Measurements from ENCODE around the gene NHLH2.
A peak's percentile ranks its signal among the peaks of the same experiment; 100 is the strongest.

Gene NHLH2

GRCh38 chr1:115842948-115843347 is 2.0 kb upstream of the NHLH2 start:
- POLR2A ChIA-PET: no interaction called here
- CTCF ChIA-PET: interaction anchor here (0.9 kb wide), 1 partner anchor 656 kb away, joined by 3 read pairs; no protein-coding TSS in a partner anchor
- no peak overlapping the region for H3K27ac ChIP-seq (ENCODE audit: extremely low read depth, low read depth, low read length)
- H3K36me3 ChIP-seq (ENCODE audit: control insufficient read depth in 2 of 2, insufficient read depth in 1 of 2, low read length in 2 of 2): no peaks in the 10 kb centered on the region
- no peak overlapping the region for H3K4me3 ChIP-seq (ENCODE audit: low read depth, low read length)
- 0 out of 2 replicates have a peak, but pooled peaks cover 2% of the 10 kb centered on the region for H3K4me1 ChIP-seq (ENCODE audit: control insufficient read depth, insufficient read depth, low read length)
- TF ChIP-seq ZNF302 (tag by site-specific recombination; IDR thresholded peaks at IDR 0.05; ENCODE audit: low read depth): no peak
- TF ChIP-seq ZNF704 (tag by site-specific recombination; IDR thresholded peaks at IDR 0.05): no peak
- no peak for TF ChIP-seq GFI1B (tag by site-specific recombination; IDR thresholded peaks at IDR 0.05)
- TF ChIP-seq ZNF174 (tag by site-specific recombination; IDR thresholded peaks at IDR 0.05): no peak
- TF ChIP-seq PRDM4 (tag by site-specific recombination; IDR thresholded peaks at IDR 0.05): no peak
- TF ChIP-seq ZNF791 (tag by site-specific recombination; IDR thresholded peaks at IDR 0.05): no peak
- TF ChIP-seq, protein P1, sequence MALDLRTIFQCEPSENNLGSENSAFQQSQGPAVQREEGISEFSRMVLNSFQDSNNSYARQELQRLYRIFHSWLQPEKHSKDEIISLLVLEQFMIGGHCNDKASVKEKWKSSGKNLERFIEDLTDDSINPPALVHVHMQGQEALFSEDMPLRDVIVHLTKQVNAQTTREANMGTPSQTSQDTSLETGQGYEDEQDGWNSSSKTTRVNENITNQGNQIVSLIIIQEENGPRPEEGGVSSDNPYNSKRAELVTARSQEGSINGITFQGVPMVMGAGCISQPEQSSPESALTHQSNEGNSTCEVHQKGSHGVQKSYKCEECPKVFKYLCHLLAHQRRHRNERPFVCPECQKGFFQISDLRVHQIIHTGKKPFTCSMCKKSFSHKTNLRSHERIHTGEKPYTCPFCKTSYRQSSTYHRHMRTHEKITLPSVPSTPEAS (tag by site-specific recombination; IDR thresholded peaks at IDR 0.05): no peak
- TF ChIP-seq ZSCAN30 (tag by site-specific recombination; IDR thresholded peaks at IDR 0.05): no peak
- TF ChIP-seq HOXD13 (CRISPR knock-in tag; IDR thresholded peaks at IDR 0.05; ENCODE audit: borderline replicate concordance): no peak
- TF ChIP-seq PRDM1 (tag by site-specific recombination; IDR thresholded peaks at IDR 0.05): no peak
- TF ChIP-seq ZNF112 (tag by site-specific recombination; IDR thresholded peaks at IDR 0.05): no peak
- H3K9me3 ChIP-seq (ENCODE audit: control insufficient read depth, insufficient read depth, low read depth, low read length): no peaks in the 10 kb centered on the region

- no peaks in the 10 kb centered on the region for H3K9me3 ChIP-seq (ENCODE audit: control insufficient read depth, insufficient read depth, low read depth, low read length)
- peak overlapping the region; percentile 66 for H3K4me3 ChIP-seq (ENCODE audit: low read depth, low read length)
- ChIA-PET POLR2A (interaction anchor here (1.0 to 1.1 kb wide), 2 partner anchors 11 to 138 kb away, joined by 3 to 5 read pairs; no protein-coding TSS in a partner anchor), CTCF (no interaction called here)
- peak overlapping the region; percentile 59 for H3K27ac ChIP-seq (ENCODE audit: extremely low read depth, low read depth, low read length)
- H3K36me3 ChIP-seq (ENCODE audit: control insufficient read depth in 2 of 2, insufficient read depth in 1 of 2, low read length in 2 of 2): no peaks in the 10 kb centered on the region
- 0 out of 2 replicates have a peak, but pooled peaks cover 2% of the 10 kb centered on the region for H3K4me1 ChIP-seq (ENCODE audit: control insufficient read depth, insufficient read depth, low read length)
- no peak for TF ChIP-seq ZNF341 (tag by site-specific recombination; IDR thresholded peaks at IDR 0.05; ENCODE audit: low read depth)
- no peak for TF ChIP-seq SP7 (tag by site-specific recombination; IDR thresholded peaks at IDR 0.05)
- no peak for TF ChIP-seq ZNF514 (tag by site-specific recombination; IDR thresholded peaks at IDR 0.05)
- TF ChIP-seq PRDM1 (tag by site-specific recombination; IDR thresholded peaks at IDR 0.05): no peak
- TF ChIP-seq FEZF1 (tag by site-specific recombination; IDR thresholded peaks at IDR 0.05): no peak
- no peak for TF ChIP-seq ZNF558 (tag by site-specific recombination; IDR thresholded peaks at IDR 0.05)
- TF ChIP-seq ZNF600 (tag by site-specific recombination; IDR thresholded peaks at IDR 0.05): no peak
- TF ChIP-seq, protein P2, sequence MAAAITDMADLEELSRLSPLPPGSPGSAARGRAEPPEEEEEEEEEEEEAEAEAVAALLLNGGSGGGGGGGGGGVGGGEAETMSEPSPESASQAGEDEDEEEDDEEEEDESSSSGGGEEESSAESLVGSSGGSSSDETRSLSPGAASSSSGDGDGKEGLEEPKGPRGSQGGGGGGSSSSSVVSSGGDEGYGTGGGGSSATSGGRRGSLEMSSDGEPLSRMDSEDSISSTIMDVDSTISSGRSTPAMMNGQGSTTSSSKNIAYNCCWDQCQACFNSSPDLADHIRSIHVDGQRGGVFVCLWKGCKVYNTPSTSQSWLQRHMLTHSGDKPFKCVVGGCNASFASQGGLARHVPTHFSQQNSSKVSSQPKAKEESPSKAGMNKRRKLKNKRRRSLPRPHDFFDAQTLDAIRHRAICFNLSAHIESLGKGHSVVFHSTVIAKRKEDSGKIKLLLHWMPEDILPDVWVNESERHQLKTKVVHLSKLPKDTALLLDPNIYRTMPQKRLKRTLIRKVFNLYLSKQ (tag by site-specific recombination; IDR thresholded peaks at IDR 0.05; ENCODE audit: borderline replicate concordance): no peak
- no peak for TF ChIP-seq ZNF830 (tag by site-specific recombination; IDR thresholded peaks at IDR 0.05; ENCODE audit: low read depth)
- no peak for TF ChIP-seq ZNF560 (tag by site-specific recombination; IDR thresholded peaks at IDR 0.05; ENCODE audit: borderline replicate concordance)
- no peak for TF ChIP-seq ZNF596 (tag by site-specific recombination; IDR thresholded peaks at IDR 0.05)
- no peak for TF ChIP-seq YY1 (tag by site-specific recombination; IDR thresholded peaks at IDR 0.05)
- no peak for TF ChIP-seq ZNF155 (tag by site-specific recombination; IDR thresholded peaks at IDR 0.05)
- TF ChIP-seq ZNF292 (tag by site-specific recombination; IDR thresholded peaks at IDR 0.05; ENCODE audit: borderline replicate concordance, low read depth): no peak
- TF ChIP-seq ZNF391 (tag by site-specific recombination; IDR thresholded peaks at IDR 0.05; ENCODE audit: borderline replicate concordance, low read depth): no peak
- no peak for TF ChIP-seq YY2 (tag by site-specific recombination; IDR thresholded peaks at IDR 0.05)
These were observed 1.2 kb downstream of the NHLH2 start for GRCh38 chr1:115839679-115840237.

Data from HEK293 (cell line).